Neural cell (in vitro differentiated cells): ENCODE results near the gene DCLK1.

Experiments
- CTCF ChIP-seq: fragments of 450-650 bp; IDR thresholded peaks from 2 replicates; pipeline ENCODE4 v1.5.1; 2014; ENCODE audit warnings: antibody characterized with exemption, mild to moderate bottlenecking, moderate library complexity; ENCODE audit not compliant: poor library complexity, severe bottlenecking
- EP300 ChIP-seq: fragments of 450-650 bp; conservative IDR thresholded peaks from 2 replicates; pipeline ENCODE4 v1.6.1; 2014; ENCODE audit warnings: antibody characterized with exemption, mild to moderate bottlenecking, moderate library complexity; ENCODE audit not compliant: poor library complexity, severe bottlenecking
- POLR2AphosphoS5 ChIP-seq: IDR thresholded peaks from 2 replicates; pipeline ENCODE4 v1.6.1; 2012
- REST ChIP-seq: IDR thresholded peaks from 2 replicates; pipeline ENCODE4 v1.6.1; 2012; ENCODE audit warnings: borderline replicate concordance
- TAF1 ChIP-seq: IDR thresholded peaks from 2 replicates; pipeline ENCODE4 v1.6.1; 2012; ENCODE audit warnings: low read depth

DNA sequence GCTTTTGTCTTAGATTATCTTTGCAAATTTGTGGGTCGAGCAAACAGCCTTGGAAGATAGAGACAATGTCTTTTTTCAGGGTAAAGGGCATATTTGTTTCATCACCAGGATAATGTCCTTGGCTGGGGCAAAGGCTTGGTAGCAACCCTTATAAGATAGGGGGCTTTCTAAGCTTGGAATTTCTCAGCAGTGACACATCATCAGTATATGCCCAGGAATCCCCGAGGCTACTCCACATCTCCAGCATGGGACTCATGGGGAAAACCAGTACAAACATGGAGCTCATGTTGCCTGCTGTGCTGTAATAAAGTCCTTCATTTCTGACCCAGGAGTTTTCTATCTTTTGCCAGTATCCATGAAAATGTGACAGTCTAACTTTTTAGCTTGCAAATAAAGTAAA, 77.1 kb downstream of the DCLK1 start:
- TF ChIP-seq TAF1: no peak
- TF ChIP-seq EP300: no peak
- TF ChIP-seq CTCF: no peak
- no peak for TF ChIP-seq POLR2AphosphoS5
- TF ChIP-seq REST: no peak
